DND-41 (cell line): Measurements from ENCODE around the gene FEM1B.
"Not testable (repeated sequence)": the region's sequence is repeated elsewhere in the genome, so short reads cannot be mapped to it uniquely, and the experiment has no call there.

Experiments used
- ATAC-seq: fragments of 200-7000 bp; cut with Tn5 transposase; 3 replicates; pipeline ENCODE4 v1.9.1; 2021; ENCODE audit warnings: low read depth; ENCODE audit not compliant: insufficient read depth
- DNase-seq: peaks from one replicate; pipeline ENCODE4 v3.0.0-alpha.2; 2020
- H2AFZ ChIP-seq: 2 replicates; pipeline ENCODE4 v1.6.0; 2012; ENCODE audit warnings: low read depth, low read length
- H3K27ac ChIP-seq: 2 replicates; pipeline ENCODE4 v1.5.1; 2012; ENCODE audit warnings: low read length, inconsistent platforms
- H3K27me3 ChIP-seq: fragments of 200-600 bp; sonication (generic); 2 replicates; pipeline ENCODE4 v1.6.0; 2012; ENCODE audit warnings: low read length, mild to moderate bottlenecking, inconsistent platforms; ENCODE audit not compliant: insufficient read depth, poor library complexity
- H3K36me3 ChIP-seq: 2 replicates; pipeline ENCODE4 v1.5.1; 2012; ENCODE audit warnings: low read length, inconsistent platforms; ENCODE audit not compliant: insufficient read depth
- H3K4me1 ChIP-seq: 2 replicates; pipeline ENCODE4 v1.5.1; 2012; ENCODE audit warnings: mild to moderate bottlenecking, low read length; ENCODE audit not compliant: insufficient read depth
- H3K4me2 ChIP-seq: 2 replicates; pipeline ENCODE4 v1.6.0; 2012; ENCODE audit warnings: mild to moderate bottlenecking, moderate library complexity, low read length, inconsistent platforms; ENCODE audit not compliant: insufficient read depth
- H3K4me3 ChIP-seq, 2 experiments: fragments of 200-600 bp in 1 of 2; shearing (Covaris generic) in 1 of 2; 2 replicates each; pipeline ENCODE4 v1.5.1; 2012 to 2016; ENCODE audit warnings: inconsistent platforms in 2 of 2, low read length in 2 of 2, mild to moderate bottlenecking in 2 of 2, low read depth in 1 of 2, moderate library complexity in 1 of 2
- H3K79me2 ChIP-seq: 2 replicates; pipeline ENCODE4 v1.6.0; 2012; ENCODE audit warnings: low read length, inconsistent platforms; ENCODE audit not compliant: insufficient read depth
- H3K9ac ChIP-seq: 2 replicates; pipeline ENCODE4 v1.6.0; 2012; ENCODE audit warnings: low read depth, mild to moderate bottlenecking, inconsistent platforms, low read length, moderate library complexity
- H3K9me3 ChIP-seq: 2 replicates; pipeline ENCODE4 v1.5.1; 2012; ENCODE audit warnings: low read length, moderate library complexity, mild to moderate bottlenecking, inconsistent platforms; ENCODE audit not compliant: insufficient read depth, severe bottlenecking
- H4K20me1 ChIP-seq: 2 replicates; pipeline ENCODE4 v1.6.0; 2012; ENCODE audit warnings: low read length; ENCODE audit not compliant: insufficient read depth
- CTCF ChIP-seq: IDR thresholded peaks from 2 replicates; pipeline ENCODE4 v1.5.1; 2012; ENCODE audit warnings: borderline replicate concordance, low read length, moderate library complexity, mild to moderate bottlenecking; ENCODE audit not compliant: poor library complexity, severe bottlenecking; ENCODE audit errors: extremely low read depth
- EZH2 ChIP-seq: IDR thresholded peaks from 3 replicates; pipeline ENCODE4 v1.6.1; 2012; ENCODE audit warnings: borderline replicate concordance, low read depth, mild to moderate bottlenecking, moderate library complexity, low read length, inconsistent platforms; ENCODE audit not compliant: severe bottlenecking

The FEM1B gene

GRCh38 chr15:68232449-68232848, 45.1 kb upstream of the FEM1B start:
- Histone ChIP-seq H4K20me1 (peaks cover 8% of the 10 kb centered on the region; the same call in 1 of the 2 replicates), H3K9ac (no peak overlapping the region), H3K79me2 (peaks cover 17% of the 10 kb centered on the region), H3K4me2 (no peak overlapping the region), H3K27ac (no peak overlapping the region), H3K36me3 (no peaks in the 10 kb centered on the region; the same call in 1 of the 2 replicates), H3K27me3 (no peaks in the 10 kb centered on the region), H3K4me3 (no peak overlapping the region), H3K9me3 (no peaks in the 10 kb centered on the region), H3K4me1 (peaks cover 26% of the 10 kb centered on the region), H2AFZ (no peak overlapping the region)
- ATAC-seq (no peak), DNase-seq (no peak)
- TF ChIP-seq CTCF (no peak), EZH2 (no peak)

GRCh38 chr15:68232937-68233336, 44.6 kb upstream of the FEM1B start:
- Histone ChIP-seq H3K27ac (no peak overlapping the region), H3K9ac (no peak overlapping the region), H4K20me1 (0 out of 2 replicates have a peak, but pooled peaks cover 4% of the 10 kb centered on the region), H3K79me2 (peaks cover 13% of the 10 kb centered on the region), H3K9me3 (no peaks in the 10 kb centered on the region), H3K4me2 (no peak overlapping the region), H2AFZ (no peak overlapping the region), H3K4me1 (peaks cover 21% of the 10 kb centered on the region), H3K36me3 (no peaks in the 10 kb centered on the region; the same call in 1 of the 2 replicates), H3K27me3 (no peaks in the 10 kb centered on the region), H3K4me3 (no peak overlapping the region)
- TF ChIP-seq CTCF, result no peak
- DNase-seq, result no peak
- no peak for ATAC-seq

- TF ChIP-seq EZH2, result no peak
- no peak for TF ChIP-seq CTCF
- Histone ChIP-seq H3K4me2 (no peak overlapping the region), H3K27me3 (no peaks in the 10 kb centered on the region), H3K27ac (no peak overlapping the region), H2AFZ (no peak overlapping the region), H3K4me3 (no peak overlapping the region), H3K4me1 (peaks cover 14% of the 10 kb centered on the region), H3K9me3 (no peaks in the 10 kb centered on the region), H3K79me2 (peaks cover 1% of the 10 kb centered on the region), H3K36me3 (no peaks in the 10 kb centered on the region), H3K9ac (no peak overlapping the region), H4K20me1 (no peaks in the 10 kb centered on the region)
- no peak for ATAC-seq
- no peak for DNase-seq
Measured at GRCh38 chr15:68234060-68234459, 43.5 kb upstream of the FEM1B start.

GRCh38 chr15:68234520-68234919, 43.0 kb upstream of the FEM1B start:
- not testable (repeated sequence) for H3K79me2 ChIP-seq, DNase-seq, H3K36me3 ChIP-seq, H4K20me1 ChIP-seq, H3K9ac ChIP-seq, H3K4me2 ChIP-seq, H3K27me3 ChIP-seq, H2AFZ ChIP-seq, ATAC-seq, H3K9me3 ChIP-seq, H3K27ac ChIP-seq, H3K4me3 ChIP-seq
- peaks cover 14% of the 10 kb centered on the region for H3K4me1 ChIP-seq
